NCI-H524 (cell line): ENCODE data around the gene FOXRED1.
"Not testable (repeated sequence)": the region's sequence is repeated elsewhere in the genome, so short reads cannot be mapped to it uniquely, and the experiment has no call there.

Source experiments
- DNase-seq, 2 experiments: peaks; one replicate each; lab custom pipeline; 2025; lab: John Stamatoyannopoulos, UW

The FOXRED1 gene

DNA sequence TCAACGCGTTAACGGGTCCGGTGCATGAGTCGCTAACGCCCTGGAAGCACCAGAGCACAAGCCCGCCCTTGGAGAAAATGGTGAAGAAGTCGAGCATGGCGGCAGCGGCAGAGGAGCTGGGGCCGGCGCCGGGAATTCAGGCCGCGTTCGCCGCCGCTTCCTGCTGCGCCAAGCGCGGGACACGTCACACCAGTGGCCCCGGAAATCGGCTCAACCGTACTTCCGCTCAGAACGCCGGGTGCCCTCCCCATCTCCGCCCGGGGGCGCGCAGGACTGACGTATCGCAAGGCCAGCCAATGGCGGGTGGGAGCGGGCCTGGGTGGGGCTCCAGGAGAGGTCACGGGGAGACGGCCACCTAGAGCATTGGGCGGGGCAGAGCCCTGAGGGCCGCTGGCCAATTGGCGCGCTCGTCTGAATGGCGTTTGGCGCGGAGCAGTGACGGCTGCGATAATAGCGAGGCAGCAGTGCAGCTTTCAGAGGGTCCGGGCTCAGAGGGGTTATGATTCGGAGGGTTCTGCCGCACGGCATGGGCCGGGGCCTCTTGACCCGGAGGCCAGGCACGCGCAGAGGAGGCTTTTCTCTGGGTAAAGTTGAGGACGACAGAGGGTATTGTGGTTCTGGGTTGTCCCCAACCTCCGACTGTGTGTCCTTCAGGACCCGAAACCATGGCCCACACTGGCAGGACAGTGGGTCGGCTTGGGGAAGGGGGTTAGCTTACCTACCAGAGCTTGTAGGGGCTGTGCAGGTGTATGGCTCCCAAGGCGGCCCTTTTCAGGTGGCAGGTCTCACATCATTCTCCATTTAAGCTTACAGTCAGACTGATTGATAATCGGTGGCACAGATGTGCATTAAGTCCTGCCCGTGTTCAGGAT, at the start of gene FOXRED1, which contains the start of gene SRPRA:
FOXRED1 (plus strand) TSS at position 447 of the 872 bp plus-strand sequence; CDS start at position 500, 53 bp downstream.
SRPRA (minus strand) TSS at position 188 of the 872 bp plus-strand sequence; CDS start at position 97, 91 bp downstream.
- DNase-seq, result peak; percentile 92 to 98

DNA sequence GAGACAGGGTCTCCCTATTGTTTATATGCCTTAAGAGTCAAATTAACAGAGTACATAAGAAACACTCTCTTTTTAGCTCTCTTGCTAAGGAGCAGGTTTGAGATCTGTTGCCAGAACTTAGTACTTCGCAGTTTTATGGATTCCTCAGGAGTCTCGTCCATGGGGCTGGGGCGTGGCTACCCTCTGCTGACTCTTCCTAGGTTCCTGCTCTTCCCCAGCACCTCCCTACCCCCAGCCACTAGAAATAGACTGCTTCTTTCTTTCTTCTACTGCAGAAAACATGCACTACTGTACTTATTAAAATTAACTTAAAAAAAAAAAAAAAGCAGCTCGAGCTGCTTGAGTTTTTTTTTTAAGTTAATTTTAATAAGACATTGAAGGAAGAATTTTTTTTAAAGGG, 49.4 kb upstream of the FOXRED1 start:
- no peak for DNase-seq

DNA sequence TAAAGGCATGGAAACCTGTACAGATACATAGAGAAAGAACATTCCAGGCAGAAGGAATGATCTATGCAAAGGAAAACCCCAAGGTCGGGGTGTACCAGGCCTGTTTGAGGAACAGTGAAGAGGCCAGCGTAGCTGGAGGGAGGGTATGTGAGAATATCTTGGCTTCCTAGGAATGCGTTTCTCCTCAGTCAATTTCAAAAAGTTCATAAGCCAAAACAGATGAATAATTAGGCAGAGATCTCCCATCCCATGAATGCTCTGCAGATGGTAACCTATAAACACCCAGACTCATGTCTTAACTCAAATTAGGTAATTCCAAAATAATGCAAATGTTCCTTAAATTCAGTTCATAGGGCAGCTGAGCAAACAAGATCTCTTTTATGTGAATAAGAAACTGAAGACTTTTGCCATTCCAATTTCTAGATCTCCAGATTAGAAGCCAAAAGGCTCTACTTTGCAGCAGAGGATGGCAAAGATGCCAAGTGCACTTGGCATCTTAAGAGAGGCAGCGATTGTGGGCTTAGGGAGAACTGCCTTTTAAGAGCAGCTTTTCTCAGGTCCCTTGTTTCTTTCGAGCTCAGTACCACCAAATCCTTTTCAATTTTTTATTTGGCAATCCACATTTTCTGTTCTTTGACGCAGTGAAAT, 44.2 kb upstream of the FOXRED1 start:
- DNase-seq, result no peak

DNA sequence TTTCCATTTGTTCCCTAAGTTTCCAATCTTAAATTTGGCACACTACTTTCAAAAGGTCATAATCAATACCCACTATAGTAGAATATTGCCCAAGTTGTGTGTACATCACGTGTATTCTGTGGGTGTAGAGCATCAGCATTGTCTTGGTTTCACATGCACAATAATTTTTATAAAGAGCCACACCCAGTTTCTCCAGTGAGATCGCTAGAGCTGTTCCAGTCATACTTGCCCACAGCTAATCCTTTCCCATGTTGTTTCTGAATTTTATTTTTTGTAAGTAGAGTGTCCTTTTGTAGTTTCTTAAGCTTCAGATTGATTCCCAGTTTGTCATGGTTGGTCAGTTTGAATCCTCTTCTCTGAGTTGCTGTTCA, 43.7 kb upstream of the FOXRED1 start:
- DNase-seq, result no peak

DNA sequence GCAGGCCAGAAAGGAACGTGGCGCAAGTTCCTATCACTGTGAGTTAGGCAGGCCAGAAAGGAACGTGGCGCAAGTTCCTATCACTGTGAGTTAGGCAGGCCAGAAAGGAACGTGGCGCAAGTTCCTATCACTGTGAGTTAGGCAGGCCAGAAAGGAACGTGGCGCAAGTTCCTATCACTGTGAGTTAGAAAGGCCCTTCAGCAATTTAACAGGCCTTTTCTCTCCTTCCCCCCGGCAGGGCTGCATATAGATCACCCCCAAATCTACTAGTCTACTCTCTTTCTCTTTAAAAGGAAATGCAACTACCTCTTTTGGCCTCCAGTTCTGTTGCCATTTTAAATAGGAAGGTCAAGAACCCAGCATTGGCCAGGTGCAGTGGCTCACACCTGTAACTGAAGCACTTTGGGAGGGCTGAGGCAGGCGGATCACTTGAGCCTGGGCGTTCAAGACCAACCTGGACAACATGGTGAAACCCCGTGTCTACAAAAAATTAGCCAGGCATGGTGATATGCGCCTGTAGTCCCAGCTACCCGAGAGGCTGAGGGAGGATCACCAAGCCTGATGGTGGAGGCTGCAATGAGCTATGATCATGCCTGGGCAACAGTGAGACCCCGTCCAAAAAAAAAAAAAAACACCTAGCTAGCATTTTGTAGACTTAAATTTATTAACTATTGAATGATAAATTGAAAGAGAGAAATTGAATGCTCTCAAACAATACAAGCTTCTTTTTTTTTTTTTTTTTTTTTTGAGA, 42.4 kb upstream of the FOXRED1 start:
- DNase-seq, result no peak

DNA sequence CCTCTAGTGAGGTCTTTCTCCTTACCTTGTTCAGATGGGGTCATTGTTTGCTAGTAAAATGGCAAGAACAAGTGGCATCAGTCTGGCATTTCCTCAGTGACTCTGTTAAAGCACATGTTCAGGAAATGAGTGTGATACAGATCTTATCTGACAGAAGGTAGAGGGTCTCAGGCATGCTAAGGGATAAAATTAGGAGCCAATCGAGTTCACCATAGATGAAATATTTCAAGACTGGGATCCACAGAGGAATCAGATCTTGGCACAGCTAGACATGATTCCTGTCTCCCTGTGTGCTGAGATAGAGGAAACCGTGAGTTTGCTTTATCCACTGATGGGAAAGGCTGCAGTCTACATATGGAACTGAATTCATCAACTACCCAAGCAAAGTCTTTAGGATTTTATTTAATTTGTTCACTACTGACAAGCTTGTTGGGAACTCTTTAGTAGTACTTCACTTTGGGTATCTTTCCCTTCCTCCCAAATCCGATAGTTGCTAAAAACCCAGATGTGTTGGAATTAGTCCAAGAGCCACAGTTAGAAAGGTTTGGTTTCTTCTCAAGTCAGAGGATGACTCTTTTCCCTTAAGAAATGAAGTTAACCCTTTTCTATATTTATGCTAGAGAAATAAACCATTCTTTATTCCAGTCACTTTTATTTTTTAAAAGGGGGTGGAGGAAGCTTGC, 39.0 kb upstream of the FOXRED1 start:
- DNase-seq, result no peak

DNA sequence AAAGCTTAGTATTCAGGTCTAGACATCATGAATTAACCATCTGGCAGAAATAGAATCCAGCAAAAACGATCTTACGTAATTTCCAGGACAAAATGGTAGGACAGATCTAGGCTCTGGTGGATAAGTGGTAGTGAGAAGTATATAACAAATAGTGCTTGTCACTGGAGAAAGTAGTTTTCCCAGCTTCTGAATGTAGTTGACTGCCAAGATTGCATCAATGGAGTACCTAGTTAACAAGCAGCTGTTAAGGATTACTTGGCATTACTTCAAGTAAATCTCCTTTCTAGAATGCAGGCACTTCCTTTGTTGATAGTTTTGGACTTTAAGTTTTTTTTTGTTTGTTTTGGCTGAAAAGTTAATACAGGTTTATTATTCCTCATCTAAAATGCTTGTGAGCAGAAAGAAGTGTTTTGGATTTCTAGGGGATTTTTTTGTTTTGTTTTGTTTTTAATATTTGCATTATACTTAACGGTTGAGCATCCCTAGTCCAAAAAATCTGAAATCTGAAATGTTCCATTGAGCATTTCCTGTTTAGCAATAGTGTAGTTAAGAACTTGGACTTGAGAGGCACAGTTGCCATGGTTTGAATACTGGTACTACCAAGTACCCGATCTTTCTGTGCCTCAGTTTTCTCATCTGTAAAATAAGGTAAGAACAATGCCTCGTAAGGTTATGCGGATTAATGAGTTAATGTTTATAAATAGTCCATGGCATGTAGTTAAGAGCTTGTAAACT, 37.1 kb upstream of the FOXRED1 start:
- DNase-seq, result peak; percentile 2 to 35

DNA sequence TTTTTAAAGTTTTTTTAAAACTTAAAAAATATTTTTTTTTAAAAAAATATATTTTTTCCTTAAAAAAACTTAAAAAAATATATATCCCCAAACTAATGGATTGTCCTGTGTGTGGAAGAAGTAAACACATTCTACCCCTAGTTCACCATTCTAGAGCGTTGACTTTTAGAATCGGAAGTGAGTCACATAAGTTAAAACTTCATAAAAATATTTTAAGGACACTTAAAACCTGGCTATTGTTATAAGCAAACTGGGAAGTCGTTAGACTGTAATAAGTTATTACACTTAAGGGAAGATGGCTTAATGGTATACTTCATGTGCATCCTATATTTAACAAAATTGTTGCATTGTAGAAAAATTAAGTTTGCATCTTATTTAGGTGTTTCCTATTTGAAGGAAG, 36.3 kb upstream of the FOXRED1 start:
- no peak for DNase-seq

DNA sequence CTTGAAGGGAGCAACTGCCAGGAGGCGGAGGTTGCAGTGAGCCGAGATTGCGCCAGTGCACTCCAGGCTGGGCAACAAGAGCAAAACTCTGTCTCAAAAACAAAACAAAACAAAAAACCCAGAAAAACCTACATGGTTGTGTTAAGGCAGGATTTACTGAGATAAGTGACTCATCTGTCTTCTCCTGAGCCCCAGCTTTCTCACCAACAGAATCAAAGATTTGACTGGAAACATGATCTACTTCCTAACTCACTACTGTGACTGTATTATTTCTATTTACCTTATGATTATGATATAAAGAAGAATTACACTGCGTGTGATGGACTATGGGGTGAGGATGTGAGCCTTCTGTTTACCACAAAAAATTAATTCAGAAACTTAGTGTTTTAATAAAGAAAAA, 35.6 kb upstream of the FOXRED1 start:
- no peak for DNase-seq

DNA sequence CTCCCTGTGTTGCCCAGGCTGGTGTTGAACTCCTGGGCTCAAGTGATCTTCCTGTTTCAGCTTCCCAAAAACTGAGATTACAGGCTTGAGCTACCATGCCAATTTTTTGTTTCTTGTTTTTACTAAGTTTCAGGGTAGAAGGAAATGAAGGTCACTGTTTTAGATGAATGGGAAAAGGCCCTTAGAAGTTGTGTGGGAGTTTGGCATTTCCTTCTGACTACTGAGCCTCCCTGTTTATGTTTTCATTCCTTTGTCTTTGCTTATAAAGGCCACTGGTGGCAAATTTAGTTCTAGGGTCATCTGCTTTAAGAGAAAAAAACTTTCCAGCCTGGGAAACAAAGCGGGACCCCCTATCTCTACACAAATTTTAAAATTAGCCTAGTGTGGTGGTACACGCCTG, 22.3 kb upstream of the FOXRED1 start:
- no peak for DNase-seq

DNA sequence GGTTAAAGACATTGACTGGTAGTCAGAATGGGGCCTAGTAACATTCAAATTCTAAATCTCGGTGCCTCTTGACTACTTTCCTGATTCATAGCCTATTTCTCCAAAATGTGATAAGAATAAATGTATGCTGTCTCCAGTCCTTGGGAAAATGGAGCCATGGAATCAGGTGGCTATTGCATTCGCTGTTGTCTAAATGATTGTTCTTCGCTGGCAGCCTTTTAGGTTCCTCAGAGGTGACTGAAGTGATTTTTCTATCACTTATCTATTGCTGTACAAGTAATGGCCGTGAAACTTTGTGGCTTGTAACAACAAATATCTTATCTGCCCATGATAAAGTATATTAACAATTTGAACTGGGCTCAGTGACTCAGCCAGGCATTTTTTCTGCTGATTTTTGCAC, 15.7 kb upstream of the FOXRED1 start:
- DNase-seq, result no peak

DNA sequence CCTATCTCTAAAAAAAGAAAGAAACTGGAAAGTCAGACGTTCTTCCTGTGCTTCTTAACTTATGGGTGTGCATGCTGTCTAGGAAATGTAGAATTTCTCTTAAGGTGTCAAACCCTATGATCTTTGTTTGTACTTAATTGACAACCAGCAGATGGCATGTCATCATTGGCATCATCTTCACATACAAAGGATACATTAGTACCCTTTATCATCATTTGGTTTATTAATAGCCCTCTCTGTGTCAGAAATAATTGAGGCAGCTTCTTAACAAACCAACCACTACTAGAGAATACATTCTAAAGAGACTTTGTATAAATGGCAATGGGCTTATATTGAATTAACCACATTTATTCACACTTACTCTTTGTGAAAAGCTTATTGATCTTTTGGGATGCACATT, 14.1 kb upstream of the FOXRED1 start:
- no peak for DNase-seq

DNA sequence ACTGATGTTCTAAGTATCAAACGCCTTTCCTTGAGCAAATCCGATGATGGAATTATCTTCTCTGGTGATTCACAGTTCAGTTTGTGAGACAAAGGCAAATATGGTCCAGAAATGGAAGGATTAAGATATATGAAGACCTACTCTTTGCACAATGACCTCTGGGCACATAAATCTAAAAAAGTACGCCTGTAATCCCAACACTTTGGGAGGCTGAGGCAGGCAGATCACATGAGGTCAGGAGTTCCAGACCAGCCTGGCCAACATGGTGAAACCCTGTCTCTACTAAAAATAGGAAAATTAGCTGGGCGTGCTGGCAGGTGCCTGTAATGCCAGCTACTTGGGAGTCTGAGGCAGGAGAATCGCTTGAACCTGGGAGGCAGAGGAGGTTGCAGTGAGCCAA, 13.4 kb upstream of the FOXRED1 start:
- DNase-seq, result not testable (repeated sequence)

DNA sequence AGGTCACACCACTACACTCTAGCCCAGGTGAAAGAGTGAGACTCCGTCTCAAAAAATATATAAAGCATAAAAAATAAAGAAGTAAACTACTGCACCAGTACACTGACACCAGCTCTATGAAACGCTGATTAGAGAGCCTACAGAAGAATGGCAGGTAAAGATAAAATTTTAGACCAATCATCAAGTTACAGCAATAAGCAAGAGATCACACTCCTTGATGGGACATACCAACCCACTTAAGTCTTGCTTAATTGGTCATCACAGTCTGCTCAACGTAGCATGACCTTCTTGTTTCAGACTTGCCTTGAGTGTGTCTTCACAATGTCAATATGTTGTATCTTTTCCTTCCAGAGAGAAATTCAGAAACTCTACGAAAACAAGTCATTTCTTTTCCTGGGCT, 12.7 kb upstream of the FOXRED1 start:
- no peak for DNase-seq

DNA sequence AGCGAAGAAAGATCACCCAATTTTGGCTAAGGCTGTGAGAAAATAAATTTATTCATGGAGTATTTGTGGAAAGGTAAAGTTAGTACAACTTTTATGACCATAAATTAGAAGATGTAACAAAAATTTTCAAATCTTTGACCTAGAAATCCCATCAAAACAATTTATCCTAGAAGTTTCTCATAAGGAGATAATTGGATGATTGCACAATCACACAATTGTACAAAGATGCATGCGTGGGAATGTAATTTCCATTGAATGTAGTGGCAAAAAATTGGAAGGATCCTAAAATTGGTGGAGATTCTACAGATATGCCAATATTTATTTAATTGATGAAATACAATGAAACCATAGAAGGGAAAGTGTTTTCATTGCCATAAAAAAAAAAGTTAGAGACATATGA, 11.8 kb upstream of the FOXRED1 start:
- DNase-seq, result no peak

DNA sequence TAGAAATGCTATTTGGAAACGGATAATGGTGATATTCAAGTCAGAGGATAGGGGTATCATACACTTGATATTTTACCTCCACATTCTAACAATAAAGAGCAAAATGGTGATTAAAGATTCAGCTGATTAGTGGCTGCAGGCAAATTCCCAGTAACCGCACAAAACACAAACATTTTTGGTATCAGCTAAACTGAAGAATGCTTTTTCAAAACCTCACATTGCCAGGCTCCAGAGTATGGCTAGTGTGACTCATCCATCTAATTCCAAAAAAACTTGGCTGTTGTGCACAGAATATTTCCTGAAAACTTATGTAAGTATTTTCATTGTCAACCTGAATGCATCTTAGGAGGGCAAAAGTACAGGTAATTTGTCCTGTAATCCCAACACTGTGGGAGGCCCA, 11.2 kb upstream of the FOXRED1 start:
- DNase-seq, result no peak

DNA sequence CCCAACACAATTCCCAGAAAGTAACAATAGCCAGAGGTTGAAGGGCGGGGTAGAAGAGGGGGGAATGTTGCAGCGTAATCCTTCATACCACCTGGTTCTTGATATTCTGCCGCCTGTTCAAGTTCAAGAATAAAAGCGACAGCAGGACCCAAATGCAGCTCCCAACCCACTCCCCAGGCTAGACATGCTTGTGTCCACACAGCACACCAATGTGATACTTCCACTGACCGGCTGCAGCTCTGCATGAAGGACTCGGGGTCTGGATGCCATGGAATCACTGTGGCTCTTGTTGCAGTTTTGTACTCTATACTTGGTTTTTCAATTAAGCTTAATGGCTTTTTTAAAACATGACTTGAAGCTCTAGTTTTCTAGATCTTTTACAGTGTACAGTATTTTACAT, 6.7 kb upstream of the FOXRED1 start:
- DNase-seq, result no peak

DNA sequence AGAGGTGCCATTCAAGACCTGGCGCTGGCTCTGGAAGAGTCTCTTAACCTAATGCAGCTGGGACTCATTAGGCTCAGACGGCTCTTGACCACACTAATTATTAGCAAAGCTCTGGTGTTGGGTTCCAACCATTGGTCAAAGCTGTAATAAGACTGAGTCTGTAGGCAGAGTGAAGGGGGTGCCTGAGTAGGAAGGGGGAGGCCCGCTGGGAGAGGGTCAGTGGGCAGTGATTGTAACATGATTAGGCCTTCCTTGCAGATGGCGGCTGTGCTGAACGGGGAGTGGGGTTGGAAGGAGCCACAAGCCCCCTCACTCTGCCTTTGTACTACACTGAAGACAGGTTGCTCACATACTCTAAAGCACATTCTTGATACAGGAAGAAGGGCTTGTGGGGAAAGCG, 5.5 kb upstream of the FOXRED1 start:
- no peak for DNase-seq

DNA sequence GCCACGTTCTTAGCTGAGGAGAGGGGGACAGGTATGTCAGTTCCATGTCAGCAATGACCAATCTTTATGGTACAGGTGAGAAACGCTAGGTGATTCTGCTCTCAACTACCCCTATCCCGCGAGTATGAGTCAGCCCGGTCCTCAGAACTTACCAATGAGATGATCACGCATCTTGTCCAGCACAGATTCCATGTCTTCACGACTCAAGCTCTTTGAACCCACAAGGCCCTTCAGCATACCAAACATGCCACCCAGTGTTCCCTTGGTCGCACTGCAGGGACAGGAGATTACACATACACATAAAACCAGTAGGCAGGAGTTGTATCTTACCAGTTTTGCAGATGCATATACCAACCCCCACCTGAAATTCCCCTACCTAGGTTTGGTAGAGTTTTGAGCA, 3.1 kb upstream of the FOXRED1 start:
- no peak for DNase-seq

DNA sequence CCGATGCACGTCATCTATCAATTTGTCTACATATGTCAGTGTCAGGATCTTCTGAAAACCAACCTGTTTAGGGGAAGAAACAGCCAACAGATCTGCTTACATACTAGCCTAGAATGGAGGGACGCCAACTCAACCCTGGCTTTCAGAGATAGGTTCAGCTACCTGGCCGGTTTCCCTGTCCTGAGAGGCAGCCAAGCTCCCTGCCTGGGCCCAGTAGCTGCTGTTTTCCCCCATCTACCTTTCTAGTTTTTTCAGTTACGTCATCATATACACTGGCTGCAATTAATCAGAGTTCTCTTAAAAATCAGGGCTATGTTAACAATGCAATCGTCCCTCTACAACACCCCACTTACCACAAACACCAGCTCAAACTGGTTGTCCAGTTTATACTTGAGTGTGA, 1.3 kb upstream of the FOXRED1 start:
- no peak for DNase-seq

DNA sequence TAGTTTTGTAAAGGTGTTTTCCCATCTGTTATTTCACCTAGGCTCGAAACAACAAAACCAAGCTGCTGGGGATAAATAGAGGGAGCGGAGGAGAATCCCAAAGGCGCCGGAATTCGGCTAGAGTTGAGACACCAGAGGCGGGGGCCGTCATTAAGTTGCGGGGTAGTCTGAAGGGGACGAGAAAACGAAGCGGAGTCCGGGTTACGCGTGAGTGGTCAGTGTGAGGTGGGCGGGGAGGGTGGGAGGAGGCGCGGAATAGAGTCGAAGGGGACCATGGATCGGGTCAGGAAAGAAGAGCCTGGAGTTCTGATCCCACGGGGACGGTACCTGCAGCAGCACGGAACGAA, 620 bp upstream of the FOXRED1 start:
- DNase-seq, result no peak

DNA sequence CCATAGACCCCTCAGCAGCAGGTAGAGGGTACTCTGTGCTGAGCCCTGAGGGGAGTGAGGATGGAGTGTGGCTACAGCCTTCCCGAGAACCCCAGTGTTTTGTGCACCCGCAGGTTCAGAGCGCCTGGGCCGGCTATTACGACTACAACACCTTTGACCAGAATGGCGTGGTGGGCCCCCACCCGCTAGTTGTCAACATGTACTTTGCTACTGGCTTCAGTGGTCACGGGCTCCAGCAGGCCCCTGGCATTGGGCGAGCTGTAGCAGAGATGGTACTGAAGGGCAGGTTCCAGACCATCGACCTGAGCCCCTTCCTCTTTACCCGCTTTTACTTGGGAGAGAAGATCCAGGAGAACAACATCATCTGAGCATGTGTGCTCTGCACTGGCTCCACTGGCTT, 8.4 kb downstream of the FOXRED1 start:
- no peak for DNase-seq
